Erythroblast (primary cell): ENCODE data around the gene DOCK9.

Source experiments
- GATA1 ChIP-seq: IDR thresholded peaks from 2 replicates; pipeline ENCODE4 v1.6.1; 2011; ENCODE audit warnings: low read depth, mild to moderate bottlenecking, control low read depth, low read length, moderate library complexity
- POLR2A ChIP-seq: IDR thresholded peaks from 2 replicates; pipeline ENCODE4 v1.6.1; 2011; ENCODE audit warnings: mild to moderate bottlenecking, low read length

GRCh38 chr13:98983182-98983581 is 5.3 kb upstream of the DOCK9 start:
- TF ChIP-seq POLR2A (no peak), GATA1 (no peak)
